ENCODE results near the gene HOXC13.

DNA sequence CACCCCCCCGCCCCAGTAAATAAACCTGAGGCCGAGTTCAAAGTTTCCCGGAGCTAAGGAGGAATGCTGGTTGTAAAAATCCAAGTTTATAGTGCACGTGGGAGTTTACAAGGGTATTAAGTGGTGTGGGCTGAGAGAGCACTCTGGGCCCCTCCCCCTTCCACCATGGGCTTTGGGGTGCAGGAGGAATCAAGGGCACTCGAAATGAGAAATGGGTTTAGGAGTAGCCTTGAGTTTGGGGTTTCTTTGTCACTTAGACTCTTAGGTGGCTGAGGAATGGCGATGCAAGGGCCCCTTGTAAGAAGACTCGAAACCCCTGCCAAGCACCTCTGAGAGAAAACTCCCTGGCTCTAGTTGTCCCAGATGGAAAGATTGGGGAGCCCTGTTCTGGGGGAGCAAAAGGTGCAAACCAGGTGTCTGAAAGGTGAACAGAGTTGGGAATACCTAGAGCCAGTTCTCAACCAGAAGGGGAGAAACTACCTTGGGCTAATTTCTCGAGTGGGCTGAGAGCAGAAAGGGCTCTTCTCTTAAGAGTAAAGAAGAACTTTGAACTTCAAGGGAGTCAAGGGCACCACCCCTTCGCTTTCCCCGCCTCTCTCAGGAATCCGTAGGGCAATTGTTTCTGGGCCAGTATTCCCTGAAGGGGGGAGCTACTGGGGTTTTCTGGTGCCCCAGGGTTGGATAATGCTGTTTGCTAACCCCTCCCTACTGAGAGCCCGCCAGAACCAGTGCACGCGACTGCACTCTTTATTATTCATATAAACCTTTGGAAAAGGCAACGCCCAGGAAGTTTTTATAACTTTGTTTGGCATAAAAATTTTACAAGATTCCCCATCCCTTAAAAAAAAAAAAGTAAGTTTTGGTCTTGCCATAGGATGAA lies 40.1 kb downstream of the HOXC13 start:
- TF ChIP-seq ELF4 (IDR thresholded peaks at IDR 0.05) (no peak), FOXK2 (IDR thresholded peaks at IDR 0.05) (no peak), SUZ12 (IDR thresholded peaks at IDR 0.05) (no peak), FOXM1 (IDR thresholded peaks at IDR 0.05; ENCODE audit: borderline replicate concordance) (no peak), HDGF (IDR thresholded peaks at IDR 0.05; ENCODE audit: borderline replicate concordance) (no peak), SP1 (IDR thresholded peaks at IDR 0.05) (no peak), NFRKB (IDR thresholded peaks at IDR 0.05) (no peak), BHLHE40 (IDR thresholded peaks at IDR 0.05; ENCODE audit: borderline replicate concordance) (no peak)
- TF ChIP-seq, protein P1, sequence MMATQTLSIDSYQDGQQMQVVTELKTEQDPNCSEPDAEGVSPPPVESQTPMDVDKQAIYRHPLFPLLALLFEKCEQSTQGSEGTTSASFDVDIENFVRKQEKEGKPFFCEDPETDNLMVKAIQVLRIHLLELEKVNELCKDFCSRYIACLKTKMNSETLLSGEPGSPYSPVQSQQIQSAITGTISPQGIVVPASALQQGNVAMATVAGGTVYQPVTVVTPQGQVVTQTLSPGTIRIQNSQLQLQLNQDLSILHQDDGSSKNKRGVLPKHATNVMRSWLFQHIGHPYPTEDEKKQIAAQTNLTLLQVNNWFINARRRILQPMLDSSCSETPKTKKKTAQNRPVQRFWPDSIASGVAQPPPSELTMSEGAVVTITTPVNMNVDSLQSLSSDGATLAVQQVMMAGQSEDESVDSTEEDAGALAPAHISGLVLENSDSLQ (IDR thresholded peaks at IDR 0.05): no peak

Data from HEK293T (cell line).